Raji (cell line): Measurements from ENCODE around the gene GTPBP1.

Source experiments
- POLR2A ChIP-seq: IDR thresholded peaks from 2 replicates; pipeline ENCODE4 v1.6.1; 2011; ENCODE audit warnings: low read depth, low read length, control low read depth; ENCODE audit not compliant: insufficient read depth

GTPBP1 gene

DNA sequence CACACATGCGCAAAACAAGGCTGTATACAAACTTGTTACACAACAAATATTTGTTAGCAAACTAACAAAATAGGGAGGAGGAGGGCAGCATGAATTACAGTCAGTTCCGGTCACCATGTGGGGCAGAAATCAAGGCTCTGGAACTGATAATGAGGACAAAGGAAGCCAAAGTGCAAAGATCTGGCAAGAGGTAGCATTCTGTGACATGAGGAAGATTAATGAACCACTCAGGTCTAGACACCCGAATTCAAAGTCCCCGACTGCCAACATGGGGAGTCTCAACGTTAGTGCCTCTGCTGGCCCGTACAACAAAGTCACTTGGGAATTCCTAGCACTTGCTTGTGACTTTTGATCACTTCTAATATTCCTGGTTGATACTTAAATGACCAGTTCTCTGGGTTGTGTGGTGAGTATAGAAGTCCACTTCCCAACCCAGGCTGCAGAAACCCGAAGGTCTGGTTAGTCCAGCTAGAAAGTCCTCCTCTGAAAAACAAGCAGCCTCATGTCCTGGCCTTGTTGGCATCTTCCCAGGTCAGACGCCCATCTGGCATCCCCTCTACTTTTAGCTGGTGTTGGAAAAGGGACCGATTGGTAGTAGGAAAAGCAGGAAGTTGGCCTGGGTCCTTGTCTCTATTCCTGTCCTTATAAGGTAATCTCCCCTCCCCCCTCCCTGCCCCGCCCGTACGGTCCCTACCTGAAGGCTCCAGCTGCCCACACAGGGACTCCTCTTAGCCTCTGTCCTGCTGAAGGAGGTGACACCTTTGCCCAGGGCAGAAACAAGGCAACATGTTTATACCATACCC, 48.4 kb downstream of the GTPBP1 start:
- no peak for TF ChIP-seq POLR2A

GRCh38 chr22:38754751-38755154, 49.0 kb downstream of the GTPBP1 start:
- no peak for TF ChIP-seq POLR2A

DNA sequence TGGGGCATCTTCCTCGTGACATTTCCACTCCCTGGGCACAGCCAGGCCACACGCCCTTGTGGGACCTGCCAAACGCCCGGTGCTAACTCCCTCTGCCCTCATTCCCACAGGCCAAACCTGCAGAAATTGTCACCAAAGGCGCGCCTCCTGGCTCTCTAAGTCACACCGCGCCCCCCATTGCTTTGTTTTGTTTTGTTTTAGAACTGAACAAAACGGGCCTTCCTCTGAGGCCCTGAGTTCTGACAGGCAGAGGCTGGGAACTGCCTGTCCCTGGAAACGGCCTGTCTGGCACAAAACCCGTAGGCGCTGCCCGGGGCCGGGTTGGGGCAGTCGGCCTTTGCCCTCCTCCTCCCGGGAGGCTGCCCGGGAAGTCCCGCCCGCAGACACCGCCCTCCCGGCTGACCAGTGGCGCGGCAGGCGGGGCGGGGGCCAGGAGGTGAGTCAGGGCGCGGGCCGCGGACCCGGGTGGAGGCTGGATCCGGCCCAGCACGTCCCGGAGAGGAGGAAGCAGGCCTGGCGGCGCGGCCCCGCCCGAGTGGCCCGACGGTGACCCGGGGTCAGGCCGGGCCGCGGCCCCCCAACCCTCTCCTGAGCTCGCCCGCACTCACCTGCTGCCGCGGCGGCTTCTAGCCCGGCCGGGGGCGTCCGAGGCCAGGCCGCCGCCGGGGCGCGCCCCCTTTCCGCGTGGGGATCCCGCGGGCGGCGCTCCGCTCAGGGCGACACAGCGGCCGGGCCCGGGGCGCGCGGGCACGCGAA, 49.6 kb downstream of the GTPBP1 start:
- TF ChIP-seq POLR2A: no peak

DNA sequence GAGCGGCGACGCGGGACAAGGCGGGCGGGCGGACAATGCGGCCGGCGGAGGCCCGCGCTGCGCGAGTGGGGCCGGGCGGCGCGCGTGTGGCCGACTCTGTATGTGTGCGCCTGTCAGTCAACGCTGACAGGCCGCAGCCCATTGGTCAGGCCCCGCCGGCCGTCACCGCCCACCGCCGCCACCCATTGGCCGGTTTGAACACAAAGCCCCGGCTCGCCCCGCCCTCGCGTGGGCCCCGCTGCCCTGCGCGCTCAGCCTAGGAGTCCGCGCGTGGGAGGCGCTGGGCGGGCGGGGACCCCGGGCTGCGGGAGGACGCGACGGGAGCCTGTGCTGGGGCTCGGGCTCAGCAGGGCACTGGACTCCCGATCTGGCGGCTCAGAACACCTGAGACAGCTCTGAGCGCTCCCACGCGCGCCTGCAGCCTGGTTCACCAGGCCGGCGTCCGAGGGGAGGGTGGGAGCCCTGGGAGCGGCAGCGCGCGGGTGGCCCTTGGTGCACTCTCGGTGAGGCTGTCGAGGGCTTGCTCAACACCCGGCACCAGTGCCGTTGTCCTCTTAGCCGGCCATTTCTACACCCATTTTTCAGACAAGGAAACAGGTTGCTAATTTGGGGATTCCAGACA, 50.3 kb downstream of the GTPBP1 start, which contains the start of gene SUN2:
TSS of gene SUN2 (minus strand) at position 88 of the 622 bp plus-strand sequence. CDS start 3,370 bp downstream, outside the sequence.
- peak; percentile 66 for TF ChIP-seq POLR2A

- no peak for TF ChIP-seq POLR2A
Observed at GRCh38 chr22:38756711-38757463, 51.1 kb downstream of the GTPBP1 start.

DNA sequence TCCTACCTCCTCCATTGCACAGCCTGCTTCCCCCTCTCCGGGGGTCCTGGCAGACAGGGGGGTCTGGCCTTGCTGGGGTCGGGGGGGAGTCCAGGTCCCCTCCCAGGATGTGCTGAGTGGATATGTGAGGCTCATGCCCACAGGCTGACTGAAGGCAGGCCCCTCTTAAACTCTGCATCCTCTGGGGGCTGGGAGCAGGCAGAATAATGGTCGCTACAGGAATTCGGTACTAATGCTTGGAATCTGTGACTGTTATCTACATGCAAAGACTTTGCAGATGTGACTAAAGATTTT, 51.7 kb downstream of the GTPBP1 start:
- TF ChIP-seq POLR2A: no peak

- 0 out of 2 replicates have a peak, but pooled peaks have one; percentile 3 for TF ChIP-seq POLR2A
Observed at GRCh38 chr22:38758276-38758945, 52.7 kb downstream of the GTPBP1 start.

DNA sequence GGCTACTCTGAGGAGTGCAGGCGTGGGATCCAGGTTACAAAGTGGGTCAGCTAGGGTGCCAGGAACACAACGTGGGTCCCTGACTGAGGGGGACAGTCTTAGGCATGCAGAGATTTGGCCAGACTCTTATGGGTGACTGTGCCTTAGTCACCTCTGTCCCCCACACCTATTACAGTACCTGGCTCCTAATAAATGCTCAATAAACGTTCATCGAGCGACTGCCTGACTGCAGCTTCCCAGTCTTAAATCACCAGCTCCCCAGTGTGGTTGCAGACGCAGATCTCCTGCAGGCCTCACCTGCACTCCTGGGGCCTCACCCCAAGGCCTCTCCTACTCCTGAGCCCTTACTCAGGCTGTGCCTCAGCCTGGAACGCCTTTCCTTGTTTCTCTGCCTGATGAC, 53.3 kb downstream of the GTPBP1 start:
- no peak for TF ChIP-seq POLR2A

DNA sequence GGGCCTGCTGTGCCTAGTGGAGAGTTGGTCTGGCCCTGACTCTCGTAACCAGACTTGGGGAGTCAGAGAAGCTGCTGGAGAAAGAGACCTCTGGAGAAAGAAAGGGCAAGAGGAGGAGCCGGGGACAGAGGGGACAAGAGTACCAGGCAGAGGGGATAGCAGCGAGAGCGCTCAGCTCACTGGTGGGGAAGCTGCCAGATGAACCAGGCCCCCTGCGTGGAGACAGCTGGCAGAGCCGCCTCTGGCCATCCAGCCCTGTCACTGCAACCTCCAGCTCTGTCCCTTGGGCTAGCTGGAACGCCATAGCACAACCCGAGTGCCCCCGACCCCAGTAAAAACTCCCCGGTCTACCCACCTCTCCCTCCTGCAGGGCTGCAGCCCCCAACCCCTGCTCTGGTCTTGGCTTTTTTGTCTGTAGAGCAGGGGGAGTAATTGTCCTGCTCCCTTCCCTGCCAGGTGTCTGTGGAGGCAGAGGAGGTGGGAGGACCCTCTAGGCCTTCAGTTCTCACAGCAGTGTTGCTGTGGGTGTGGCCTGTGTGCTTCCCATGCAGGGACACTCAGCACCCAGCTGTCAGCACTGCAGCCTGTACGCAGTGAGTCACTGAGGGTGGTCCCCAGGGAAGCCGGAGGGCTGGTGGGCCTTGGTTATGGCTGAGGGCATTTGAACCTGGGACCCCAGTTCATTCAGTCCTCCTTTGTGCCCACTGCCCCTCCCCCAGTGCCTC, 54.9 kb downstream of the GTPBP1 start:
- TF ChIP-seq POLR2A: no peak

DNA sequence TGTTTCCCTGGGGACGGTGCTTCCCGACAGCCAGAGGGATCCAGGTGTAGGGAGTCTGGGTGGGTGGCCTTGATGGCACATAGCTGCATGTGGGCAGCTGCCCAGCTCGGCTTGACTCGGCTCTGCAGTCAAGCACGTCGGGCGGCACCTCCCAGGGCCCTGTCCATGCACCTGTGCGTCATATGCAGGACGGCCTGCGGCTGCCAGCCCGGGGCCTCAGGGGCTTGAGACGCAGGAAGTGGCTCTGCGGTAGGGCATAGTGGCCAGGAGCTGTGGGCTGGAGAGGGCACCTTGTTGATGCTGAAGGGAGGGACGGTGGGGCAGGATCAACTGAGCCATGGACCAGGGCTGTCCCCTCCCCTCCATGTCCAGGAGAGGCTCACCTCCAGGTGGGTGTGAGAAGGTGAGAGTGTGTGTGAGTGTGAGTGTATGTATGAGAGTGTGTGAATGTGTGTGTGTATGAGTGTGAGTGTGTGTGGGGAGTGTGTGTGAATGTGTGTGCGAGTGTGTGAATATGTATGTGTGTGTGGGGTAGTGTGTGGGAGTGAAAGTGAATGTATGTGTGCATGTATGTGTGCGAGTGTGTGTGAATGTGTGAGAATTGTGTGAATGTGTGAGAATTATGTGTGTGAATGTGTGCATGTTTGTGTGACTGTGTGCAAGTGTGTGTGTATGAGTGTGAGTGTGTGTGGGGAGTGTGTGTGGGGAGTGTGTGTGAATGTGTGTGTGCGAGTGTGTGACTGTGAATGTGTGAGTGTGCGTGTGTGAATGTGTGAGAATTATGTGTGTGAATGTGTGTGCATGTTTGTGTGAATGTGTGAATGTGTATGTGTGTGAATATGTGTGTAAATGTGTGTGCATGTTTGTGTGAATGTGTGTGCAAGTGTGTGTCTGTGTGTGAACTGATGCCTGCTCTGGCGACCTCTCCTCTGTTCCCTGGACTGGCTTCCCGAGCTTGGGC, 55.7 kb downstream of the GTPBP1 start:
- no peak; the same call in 1 of the 2 replicates for TF ChIP-seq POLR2A

- TF ChIP-seq POLR2A: no peak
Observed at GRCh38 chr22:38762551-38762983, 56.8 kb downstream of the GTPBP1 start.

- TF ChIP-seq POLR2A: no peak
Observed at GRCh38 chr22:38766076-38766777, 60.5 kb downstream of the GTPBP1 start.

GRCh38 chr22:38767313-38767712, 61.6 kb downstream of the GTPBP1 start:
- TF ChIP-seq POLR2A: no peak

GRCh38 chr22:38768036-38768435, 62.3 kb downstream of the GTPBP1 start:
- TF ChIP-seq POLR2A: no peak
